Activated naive CD8-positive, alpha-beta T cell treated with anti-CD3 and anti-CD28 coated beads, Interleukin-2, amount 50 U/mL, for 24 hours (primary cell): ENCODE measurements around the gene TMOD1.
"Not testable (repeated sequence)": the region's sequence is repeated elsewhere in the genome, so short reads cannot be mapped to it uniquely, and the experiment has no call there.

Experiments
- ATAC-seq: fragments of 150-1000 bp; cut with Tn5 transposase; one replicate; pipeline ENCODE4 v1.10.0; 2021
- DNase-seq: peaks from one replicate; pipeline ENCODE4 v3.0.0; 2021
- H3K27ac Mint-ChIP-seq: one replicate; pipeline ENCODE4 v1.8.0; 2021; ENCODE audit warnings: mild to moderate bottlenecking, mixed read lengths
- H3K27me3 Mint-ChIP-seq: one replicate; pipeline ENCODE4 v1.8.0; 2021; ENCODE audit warnings: mixed read lengths
- H3K36me3 Mint-ChIP-seq: one replicate; pipeline ENCODE4 v1.8.0; 2021; ENCODE audit warnings: low read depth, mixed read lengths
- H3K4me1 Mint-ChIP-seq: one replicate; pipeline ENCODE4 v1.8.0; 2021; ENCODE audit warnings: mixed read lengths
- H3K4me3 Mint-ChIP-seq: one replicate; pipeline ENCODE4 v1.8.0; 2021; ENCODE audit warnings: mild to moderate bottlenecking, moderate library complexity, mixed read lengths
- H3K9me3 Mint-ChIP-seq: one replicate; pipeline ENCODE4 v1.8.0; 2021; ENCODE audit warnings: mixed read lengths

TMOD1 gene

DNA sequence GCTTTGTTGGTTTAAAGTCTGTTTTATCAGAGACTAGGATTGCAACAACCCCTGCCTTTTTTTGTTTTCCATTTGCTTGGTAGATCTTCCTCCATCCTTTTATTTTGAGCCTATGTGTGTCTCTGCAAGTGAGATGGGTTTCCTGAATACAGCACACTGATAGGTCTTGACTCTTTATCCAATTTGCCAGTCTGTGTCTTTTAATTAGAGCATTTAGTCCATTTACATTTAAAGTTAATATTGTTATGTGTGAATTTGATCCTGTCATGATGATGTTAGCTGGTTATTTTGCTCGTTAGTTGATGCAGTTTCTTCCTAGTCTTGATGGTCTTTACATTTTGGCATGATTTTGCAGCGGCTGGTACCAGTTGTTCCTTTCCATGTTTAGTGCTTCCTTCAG lies 83.3 kb downstream of the TMOD1 start:
- not testable (repeated sequence) for ATAC-seq, H3K27ac Mint-ChIP-seq, DNase-seq, H3K4me3 Mint-ChIP-seq, H3K9me3 Mint-ChIP-seq, H3K36me3 Mint-ChIP-seq, H3K27me3 Mint-ChIP-seq, H3K4me1 Mint-ChIP-seq

DNA sequence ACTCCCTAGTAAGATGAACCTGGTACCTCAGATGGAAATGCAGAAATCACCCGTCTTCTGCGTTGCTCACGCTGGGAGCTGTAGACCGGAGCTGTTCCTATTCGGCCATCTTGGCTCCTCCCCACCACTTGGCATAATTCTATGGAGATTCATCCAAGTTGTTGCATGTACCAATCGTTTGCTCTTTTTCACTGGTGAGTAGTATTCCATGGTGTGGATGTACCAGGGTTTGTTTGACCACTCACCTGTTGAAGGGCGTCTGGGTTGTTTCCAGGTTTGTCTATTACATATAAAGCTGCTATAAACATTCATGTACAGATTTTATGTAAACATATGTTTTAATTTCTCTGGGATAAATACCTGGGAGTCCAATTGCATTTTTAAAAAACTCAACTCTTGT lies 85.4 kb downstream of the TMOD1 start:
- not testable (repeated sequence) for H3K9me3 Mint-ChIP-seq

DNA sequence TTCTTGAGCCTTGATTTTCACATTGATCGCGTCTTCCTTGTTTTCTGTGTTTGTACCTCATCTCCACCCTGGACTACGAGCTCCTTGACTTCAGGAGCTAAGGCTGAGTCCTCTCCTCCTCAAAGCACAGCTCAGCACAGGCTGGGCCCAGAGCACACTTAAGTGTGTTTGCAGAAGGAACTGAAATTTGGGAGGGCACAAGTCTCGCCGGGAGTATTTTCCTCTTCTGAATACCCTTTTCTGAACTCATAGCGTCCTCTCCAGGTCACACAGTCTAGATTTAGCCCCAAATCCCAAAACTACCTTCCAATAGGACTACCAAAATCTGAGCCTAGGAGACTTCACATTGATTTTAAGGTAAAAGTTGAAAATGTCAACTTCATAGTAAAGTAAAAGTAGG lies 90.1 kb downstream of the TMOD1 start:
- no peak overlapping the region for H3K4me3 Mint-ChIP-seq
- H3K27me3 Mint-ChIP-seq: no peaks in the 10 kb centered on the region
- ATAC-seq (no peak), DNase-seq (no peak)
- H3K36me3 Mint-ChIP-seq: peaks cover 9% of the 10 kb centered on the region
- no peaks in the 10 kb centered on the region for H3K4me1 Mint-ChIP-seq
- peaks cover 10% of the 10 kb centered on the region for H3K9me3 Mint-ChIP-seq
- no peak overlapping the region for H3K27ac Mint-ChIP-seq

More for the DNA sequence above, 85.4 kb downstream of the TMOD1 start:
- not testable (repeated sequence) for H3K4me3 Mint-ChIP-seq, H3K36me3 Mint-ChIP-seq, DNase-seq, H3K4me1 Mint-ChIP-seq, H3K27me3 Mint-ChIP-seq, ATAC-seq, H3K27ac Mint-ChIP-seq

DNA sequence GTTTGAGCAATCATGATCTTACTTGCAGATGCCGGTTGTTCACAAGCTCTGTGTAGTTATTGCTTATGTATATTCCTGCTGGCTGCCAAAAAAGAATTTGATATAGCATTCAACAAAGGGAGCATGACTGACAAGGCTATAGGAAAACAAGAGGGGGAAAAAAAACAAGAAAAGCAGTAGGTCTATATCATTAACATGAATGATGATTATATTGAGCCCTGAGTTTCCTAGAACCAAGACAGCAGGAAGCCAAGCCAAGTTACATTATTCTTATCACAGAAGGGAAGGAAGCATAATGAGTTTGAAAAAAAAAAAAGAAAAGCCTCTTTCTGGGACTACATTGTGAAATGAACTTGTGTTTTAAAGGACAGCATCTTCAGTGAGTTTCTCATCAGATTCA lies 90.7 kb downstream of the TMOD1 start:
- DNase-seq (no peak), ATAC-seq (no peak)
- Mint-ChIP-seq H3K4me1 (no peaks in the 10 kb centered on the region), H3K4me3 (no peak overlapping the region), H3K36me3 (peaks cover 7% of the 10 kb centered on the region), H3K9me3 (peaks cover 9% of the 10 kb centered on the region), H3K27ac (no peak overlapping the region), H3K27me3 (no peaks in the 10 kb centered on the region)

DNA sequence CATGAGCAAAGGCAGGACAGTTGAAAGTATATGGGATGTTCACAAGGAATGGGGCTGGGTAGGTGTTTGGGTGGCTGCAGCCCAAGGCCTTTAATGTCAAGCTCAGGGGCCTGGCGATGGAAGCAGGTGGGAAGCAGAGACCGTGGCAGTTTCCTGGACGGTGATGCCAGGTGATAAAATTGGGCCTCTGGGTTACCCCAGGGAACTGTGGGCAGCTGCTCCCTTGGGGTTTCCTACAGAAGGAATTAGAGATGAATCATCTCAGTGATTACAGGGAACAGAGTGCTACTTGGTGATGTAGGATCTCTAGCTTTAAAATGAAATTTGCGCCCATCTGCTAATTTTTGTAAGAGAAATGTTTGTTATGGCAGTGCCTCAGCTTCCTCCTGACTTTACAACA lies 92.5 kb downstream of the TMOD1 start:
- no peaks in the 10 kb centered on the region for H3K27me3 Mint-ChIP-seq
- ATAC-seq (no peak), DNase-seq (no peak)
- H3K27ac Mint-ChIP-seq: no peak overlapping the region
- peaks cover 7% of the 10 kb centered on the region for H3K4me1 Mint-ChIP-seq
- no peaks in the 10 kb centered on the region for H3K9me3 Mint-ChIP-seq
- H3K36me3 Mint-ChIP-seq: peaks cover 5% of the 10 kb centered on the region
- H3K4me3 Mint-ChIP-seq: no peak overlapping the region

DNA sequence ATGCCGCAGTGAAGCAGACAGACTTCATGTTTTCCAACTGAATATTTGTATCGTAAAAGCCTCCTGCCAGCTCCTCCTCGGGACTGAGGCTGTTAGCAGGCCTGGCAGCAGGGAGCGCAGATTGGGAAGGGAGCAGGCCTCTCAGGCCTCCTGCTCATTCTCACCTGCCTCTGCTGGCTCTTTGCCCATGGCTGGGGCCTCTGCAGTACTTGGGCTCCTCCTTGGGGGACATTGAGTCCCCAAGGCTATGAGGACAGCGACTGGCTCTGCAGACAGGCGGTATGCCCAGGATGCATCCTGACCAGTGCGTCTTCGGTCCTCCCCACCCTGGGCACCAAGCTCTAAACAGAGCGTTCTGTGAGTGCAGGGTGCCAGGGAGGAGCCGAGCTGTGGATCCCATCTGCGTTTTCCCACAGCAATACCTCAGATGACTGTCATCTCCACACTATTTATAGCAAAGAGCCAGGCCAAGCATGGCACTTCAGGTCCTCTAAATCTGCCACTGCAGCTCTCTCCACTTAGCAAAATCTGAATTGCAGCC lies 93.0 kb downstream of the TMOD1 start:
- no peaks in the 10 kb centered on the region for H3K27me3 Mint-ChIP-seq
- DNase-seq (no peak), ATAC-seq (no peak)
- H3K4me1 Mint-ChIP-seq: peaks cover 7% of the 10 kb centered on the region
- H3K36me3 Mint-ChIP-seq: peaks cover 5% of the 10 kb centered on the region
- no peaks in the 10 kb centered on the region for H3K9me3 Mint-ChIP-seq
- H3K27ac Mint-ChIP-seq: no peak overlapping the region
- no peak overlapping the region for H3K4me3 Mint-ChIP-seq

DNA sequence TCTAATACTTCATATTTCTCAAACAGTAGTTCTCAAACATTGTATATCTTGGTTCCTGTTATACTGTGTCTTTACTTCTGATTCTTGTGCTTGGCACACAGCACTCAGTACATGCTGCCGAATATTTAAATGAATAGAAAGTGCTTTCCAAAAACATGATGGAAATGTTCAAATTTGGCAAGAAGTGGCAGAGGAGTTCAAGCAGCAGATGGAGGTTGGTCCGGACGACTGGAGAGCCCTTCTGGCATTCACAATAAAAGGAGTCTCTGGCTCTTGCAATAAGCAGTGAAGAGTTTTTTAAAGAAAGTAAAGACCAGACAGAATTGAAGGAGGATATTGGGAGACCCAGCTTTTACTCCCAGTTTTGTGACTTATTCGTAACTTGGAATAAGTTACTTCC lies 95.4 kb downstream of the TMOD1 start:
- Mint-ChIP-seq H3K36me3 (peaks cover 5% of the 10 kb centered on the region), H3K4me3 (no peak overlapping the region), H3K27me3 (no peaks in the 10 kb centered on the region), H3K27ac (no peak overlapping the region), H3K9me3 (no peaks in the 10 kb centered on the region), H3K4me1 (peaks cover 7% of the 10 kb centered on the region)
- ATAC-seq (no peak), DNase-seq (no peak)

DNA sequence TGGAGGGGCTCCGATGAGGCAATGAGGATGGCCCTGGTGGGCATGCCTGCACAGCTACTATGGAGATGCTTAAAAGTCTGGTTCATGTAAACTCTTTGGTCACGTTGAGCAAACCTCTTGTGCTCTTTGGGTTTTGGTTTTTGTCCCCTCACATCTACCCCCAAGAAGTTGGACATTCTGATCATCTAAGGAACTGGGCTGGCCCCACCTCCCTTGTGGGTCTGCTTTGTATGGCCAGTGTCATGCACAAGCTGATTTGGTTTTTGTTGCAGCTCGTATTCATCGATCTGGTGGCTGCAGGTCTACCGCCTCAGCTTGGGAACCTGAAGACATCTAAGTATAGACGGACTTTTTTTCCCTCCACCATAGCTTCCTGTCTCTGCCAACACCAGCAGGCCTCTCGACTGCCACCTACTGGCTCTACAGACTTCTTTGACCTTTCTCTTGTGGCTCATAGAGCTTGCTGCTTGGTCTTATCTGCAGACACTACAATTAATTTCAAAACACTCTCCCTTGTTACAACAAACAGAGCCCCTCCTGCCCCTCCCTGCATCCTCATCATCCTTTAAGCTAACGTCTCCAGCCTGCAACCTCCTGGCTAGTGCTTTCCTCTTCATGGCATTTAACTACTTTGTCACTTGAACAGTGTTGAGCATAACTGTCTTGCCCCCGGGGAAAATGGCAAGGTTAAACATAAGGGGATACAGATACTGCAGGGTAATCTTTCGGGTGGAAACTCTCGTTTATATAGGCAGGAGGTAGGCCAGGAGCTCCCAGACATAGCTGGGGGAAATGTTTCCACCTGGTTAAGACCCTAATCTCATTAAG lies 97.2 kb downstream of the TMOD1 start:
- H3K36me3 Mint-ChIP-seq: peaks cover 14% of the 10 kb centered on the region
- ATAC-seq (peak; percentile 79), DNase-seq (peak; percentile 74)
- no peaks in the 10 kb centered on the region for H3K27me3 Mint-ChIP-seq
- peaks cover 7% of the 10 kb centered on the region for H3K4me1 Mint-ChIP-seq
- no peak overlapping the region for H3K4me3 Mint-ChIP-seq
- H3K27ac Mint-ChIP-seq: no peak overlapping the region
- H3K9me3 Mint-ChIP-seq: no peaks in the 10 kb centered on the region

DNA sequence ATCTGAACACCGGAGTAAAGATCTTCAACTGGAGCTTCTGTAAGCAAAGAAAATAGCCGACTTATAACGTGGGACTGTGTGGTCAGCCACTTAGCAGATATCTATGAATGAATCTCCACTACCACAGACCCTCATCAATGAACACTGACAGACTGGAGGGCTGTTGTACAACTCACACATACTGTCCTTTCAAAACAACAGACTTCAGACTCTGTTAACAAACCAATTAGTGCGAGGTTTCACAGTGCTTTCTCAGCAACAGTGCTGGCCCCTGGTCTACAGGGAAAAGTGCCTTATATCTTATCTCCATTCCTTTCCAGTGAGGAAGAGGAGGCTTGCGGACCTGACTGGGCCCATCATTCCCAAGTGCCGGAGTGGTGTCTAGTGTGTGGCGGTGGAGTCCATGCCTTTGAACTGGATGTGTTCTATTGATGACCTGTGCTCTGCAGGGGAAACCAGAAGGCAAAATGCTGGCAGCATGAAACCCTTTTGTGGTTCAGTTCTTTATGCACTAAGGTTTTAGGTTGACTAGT lies 97.9 kb downstream of the TMOD1 start:
- ATAC-seq (no peak), DNase-seq (no peak)
- peaks cover 14% of the 10 kb centered on the region for H3K36me3 Mint-ChIP-seq
- no peaks in the 10 kb centered on the region for H3K9me3 Mint-ChIP-seq
- no peak overlapping the region for H3K4me3 Mint-ChIP-seq
- H3K27ac Mint-ChIP-seq: no peak overlapping the region
- H3K4me1 Mint-ChIP-seq: peaks cover 7% of the 10 kb centered on the region
- no peaks in the 10 kb centered on the region for H3K27me3 Mint-ChIP-seq

DNA sequence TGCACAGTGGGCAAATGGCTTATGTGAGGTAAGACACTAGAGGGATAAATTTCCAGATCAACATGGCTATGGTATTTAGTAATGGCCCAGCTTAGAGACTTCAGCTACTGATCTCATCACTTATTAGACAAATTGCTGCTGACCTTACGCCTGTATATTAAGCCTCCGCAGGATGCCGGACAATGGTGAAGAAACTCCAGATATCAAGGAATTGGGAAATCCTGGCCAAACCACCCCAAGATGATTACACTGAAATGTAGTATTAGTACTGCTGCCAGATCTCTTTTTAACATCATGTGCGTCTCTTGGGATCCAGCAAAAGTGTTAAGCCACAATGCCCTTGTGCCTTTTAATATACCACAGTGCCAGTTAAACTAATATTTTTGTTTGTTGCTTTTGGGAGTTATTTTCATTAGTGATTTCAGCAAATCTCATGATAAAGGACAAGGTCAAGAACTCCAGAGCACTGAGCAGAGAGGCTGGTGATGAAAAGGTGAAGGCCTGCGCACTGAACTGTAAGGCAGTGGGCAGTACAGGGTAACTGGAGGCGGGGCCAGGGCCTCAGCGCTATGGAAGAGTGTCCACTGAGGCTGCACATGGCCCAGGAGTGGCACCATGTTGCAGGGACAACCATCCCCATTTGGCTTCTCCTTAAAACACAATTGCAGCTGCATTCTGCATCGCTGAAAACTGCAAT lies 99.2 kb downstream of the TMOD1 start:
- Mint-ChIP-seq H3K9me3 (no peaks in the 10 kb centered on the region), H3K27ac (no peak overlapping the region), H3K27me3 (no peaks in the 10 kb centered on the region), H3K4me1 (peaks cover 7% of the 10 kb centered on the region), H3K4me3 (no peak overlapping the region), H3K36me3 (peaks cover 18% of the 10 kb centered on the region)
- no peak for ATAC-seq
- DNase-seq: no peak

DNA sequence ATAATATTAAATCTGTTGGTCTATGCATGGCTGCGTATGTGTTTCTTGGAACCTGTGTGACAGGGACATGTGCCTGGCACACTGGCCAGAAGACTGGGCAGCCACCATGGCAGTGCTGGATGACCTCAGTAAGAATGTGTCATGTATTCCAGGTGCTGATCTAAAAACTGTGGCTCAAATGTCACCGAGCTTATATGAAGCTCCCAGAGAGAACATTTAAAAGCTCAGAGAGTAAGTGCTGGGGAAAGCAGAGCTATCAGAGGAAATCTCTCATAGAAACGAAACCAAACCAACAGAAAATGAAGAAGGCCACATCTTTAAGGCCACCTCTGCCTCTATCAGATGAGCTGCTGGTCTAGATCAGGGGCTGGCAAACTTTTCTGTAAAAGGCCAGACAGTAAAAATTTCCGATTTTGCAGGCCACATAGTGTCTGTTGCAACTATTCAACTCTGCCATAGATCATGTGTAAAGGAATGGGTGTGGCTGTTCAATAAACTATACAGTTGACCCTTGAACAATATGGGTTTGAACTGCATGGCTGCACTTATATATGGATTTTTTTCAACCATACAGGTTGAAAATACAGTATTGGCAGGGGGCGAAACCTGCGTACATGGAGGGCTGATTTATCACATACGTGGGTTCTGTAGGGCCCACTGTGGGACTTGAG lies 99.9 kb downstream of the TMOD1 start:
- no peak for DNase-seq
- ATAC-seq: no peak
- H3K4me3 Mint-ChIP-seq: no peak overlapping the region
- no peaks in the 10 kb centered on the region for H3K27me3 Mint-ChIP-seq
- H3K27ac Mint-ChIP-seq: no peak overlapping the region
- H3K9me3 Mint-ChIP-seq: no peaks in the 10 kb centered on the region
- peaks cover 20% of the 10 kb centered on the region for H3K36me3 Mint-ChIP-seq
- H3K4me1 Mint-ChIP-seq: peaks cover 7% of the 10 kb centered on the region

DNA sequence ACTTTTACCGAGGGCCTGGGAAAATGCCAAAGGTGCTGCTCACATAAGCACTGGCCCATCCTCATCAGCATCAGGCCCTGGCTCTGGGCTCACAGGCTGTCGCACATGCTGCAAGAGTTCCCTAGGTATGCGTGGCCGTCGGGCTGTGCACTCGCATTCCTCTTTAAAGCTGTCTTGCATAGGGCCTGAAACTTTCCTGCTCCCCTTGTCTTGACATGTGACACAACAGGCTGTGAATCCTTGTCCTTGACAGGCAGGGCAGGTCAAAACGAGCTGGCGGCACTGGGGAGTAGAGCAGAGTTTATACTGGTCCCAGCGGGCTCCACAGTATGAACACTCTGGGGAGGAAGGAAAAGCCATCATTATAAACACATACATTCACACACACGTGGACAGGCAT lies 101.0 kb downstream of the TMOD1 start:
- no peak overlapping the region for H3K27ac Mint-ChIP-seq
- no peak for ATAC-seq
- H3K27me3 Mint-ChIP-seq: no peaks in the 10 kb centered on the region
- H3K4me1 Mint-ChIP-seq: peaks cover 7% of the 10 kb centered on the region
- H3K4me3 Mint-ChIP-seq: no peak overlapping the region
- DNase-seq: no peak
- peaks cover 23% of the 10 kb centered on the region for H3K36me3 Mint-ChIP-seq
- H3K9me3 Mint-ChIP-seq: no peaks in the 10 kb centered on the region

DNA sequence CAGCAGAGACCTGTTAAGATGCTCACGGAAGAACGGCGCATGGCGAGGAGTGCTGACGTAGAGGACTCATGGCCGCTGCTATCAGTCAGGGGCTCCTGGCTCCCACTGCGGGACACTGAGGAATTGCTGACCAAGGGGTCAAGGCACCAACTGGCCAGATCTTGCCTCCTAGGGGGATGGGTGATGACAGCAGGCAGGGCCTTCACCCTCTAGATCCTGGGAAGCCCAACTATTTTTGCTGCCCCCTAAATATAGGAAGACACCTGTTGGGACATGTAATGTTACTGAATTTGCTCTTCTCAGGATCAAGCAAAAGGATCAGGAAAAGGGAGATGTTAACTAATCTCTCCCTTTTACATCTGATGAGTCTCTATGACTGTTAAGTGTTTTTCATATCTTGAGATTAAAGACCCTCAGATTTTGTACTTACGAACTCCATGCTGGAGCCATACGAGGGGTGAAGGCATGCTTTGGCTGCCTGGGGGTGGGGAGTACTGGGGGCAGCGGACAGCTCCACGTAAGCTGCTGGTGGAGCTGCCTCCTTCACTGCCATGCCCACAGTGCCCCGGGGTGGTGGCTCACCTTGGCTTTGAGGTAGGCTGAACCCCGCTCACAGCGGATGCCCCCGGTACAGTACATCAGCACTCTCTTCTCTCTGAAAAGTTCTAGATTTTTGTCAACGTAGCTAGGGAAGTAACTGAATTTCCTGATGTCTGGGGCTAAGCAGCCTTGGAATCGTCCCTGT lies 103.6 kb downstream of the TMOD1 start:
- Mint-ChIP-seq H3K9me3 (no peaks in the 10 kb centered on the region), H3K4me1 (no peaks in the 10 kb centered on the region), H3K27ac (no peak overlapping the region), H3K4me3 (no peak overlapping the region), H3K36me3 (peaks cover 25% of the 10 kb centered on the region), H3K27me3 (no peaks in the 10 kb centered on the region)
- no peak for ATAC-seq
- DNase-seq: no peak

DNA sequence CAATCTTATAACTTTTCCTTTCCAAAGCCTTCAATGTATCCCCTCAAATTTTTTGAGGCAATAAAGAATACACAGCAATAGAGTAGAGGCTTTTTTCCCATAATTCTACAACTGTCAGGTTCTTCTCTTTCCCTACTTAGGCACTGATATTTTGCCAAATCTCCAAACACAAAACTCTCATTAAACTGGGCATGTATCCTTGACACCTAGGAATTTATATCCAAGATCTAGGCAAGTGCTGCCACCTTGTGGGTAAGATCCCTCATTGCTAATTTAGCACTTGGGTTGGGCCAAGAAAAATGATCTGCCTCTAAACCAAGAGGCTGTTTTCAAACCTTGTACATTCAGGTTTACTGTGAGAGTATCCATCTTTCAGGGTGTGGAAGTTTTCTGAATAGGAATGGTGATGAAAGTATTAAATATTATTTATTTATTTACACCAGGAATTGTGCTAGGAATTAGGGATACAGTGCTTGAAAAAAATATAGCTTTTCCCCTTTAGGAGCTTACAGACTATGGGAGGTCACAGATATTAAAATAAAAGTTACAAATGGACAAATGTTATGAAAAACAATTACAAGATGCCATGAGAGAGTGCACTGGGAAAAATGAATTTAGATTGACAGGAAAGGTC lies 114.1 kb downstream of the TMOD1 start:
- no peak for ATAC-seq
- Mint-ChIP-seq H3K4me3 (no peak overlapping the region), H3K36me3 (peaks cover 29% of the 10 kb centered on the region), H3K4me1 (peaks cover 15% of the 10 kb centered on the region), H3K9me3 (no peaks in the 10 kb centered on the region), H3K27me3 (no peaks in the 10 kb centered on the region), H3K27ac (no peak overlapping the region)
- DNase-seq: peak; percentile 47
